KG1 (cell line): ENCODE results near the gene MAGEL2.

Experiments
- DNase-seq: peaks from one replicate; lab custom pipeline; 2025; lab: John Stamatoyannopoulos, UW

Gene MAGEL2

DNA sequence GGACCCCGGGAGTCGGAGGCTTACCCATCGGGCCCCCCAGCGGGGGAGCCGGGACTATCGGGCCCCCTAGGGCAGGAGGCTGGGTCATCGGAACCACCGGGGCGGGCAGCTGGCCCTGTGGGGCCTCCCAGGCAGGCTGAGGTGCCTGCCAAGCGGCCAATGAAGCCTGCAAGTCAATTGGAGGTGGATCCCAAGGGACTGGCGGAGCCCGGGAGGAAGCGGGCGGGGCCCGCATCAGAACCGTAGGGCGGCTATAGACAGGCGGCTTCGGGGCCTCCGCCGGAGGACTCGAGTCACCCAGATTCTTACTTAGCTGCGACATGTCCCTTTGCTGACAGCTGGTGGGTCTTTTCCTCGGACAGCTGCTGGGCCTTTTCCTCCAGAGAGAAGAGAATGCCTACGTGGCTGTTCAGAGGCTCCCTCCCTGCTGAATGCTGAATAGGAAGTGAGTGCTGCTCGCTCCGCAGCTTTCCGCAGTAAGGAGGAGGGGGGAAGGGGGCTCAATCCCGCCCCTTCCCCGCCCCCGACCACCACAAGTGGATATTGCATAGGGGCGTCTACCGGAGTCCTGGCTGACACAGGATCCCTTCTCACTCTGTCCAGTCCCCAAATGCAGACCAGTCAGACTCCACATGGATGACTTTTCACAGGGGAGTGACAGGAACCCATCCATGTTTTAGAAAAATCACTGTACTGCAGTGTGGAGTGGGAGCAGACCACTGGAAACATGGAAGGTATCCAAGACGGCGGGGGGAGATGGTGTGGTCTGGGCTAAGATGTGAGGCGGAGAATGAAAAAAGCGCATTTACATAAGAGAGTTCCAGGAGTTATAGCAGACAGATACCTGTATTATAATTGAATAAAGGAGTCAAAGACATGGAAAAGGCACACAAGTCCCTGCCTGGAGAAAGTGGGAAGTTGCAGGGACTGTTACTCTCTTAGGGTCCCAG is at the start of gene MAGEL2:
Gene MAGEL2, minus strand, starts transcription at position 447 of the 950 bp plus-strand sequence. Its CDS starts 125 bp downstream, at position 322.
- DNase-seq = no peak

DNA sequence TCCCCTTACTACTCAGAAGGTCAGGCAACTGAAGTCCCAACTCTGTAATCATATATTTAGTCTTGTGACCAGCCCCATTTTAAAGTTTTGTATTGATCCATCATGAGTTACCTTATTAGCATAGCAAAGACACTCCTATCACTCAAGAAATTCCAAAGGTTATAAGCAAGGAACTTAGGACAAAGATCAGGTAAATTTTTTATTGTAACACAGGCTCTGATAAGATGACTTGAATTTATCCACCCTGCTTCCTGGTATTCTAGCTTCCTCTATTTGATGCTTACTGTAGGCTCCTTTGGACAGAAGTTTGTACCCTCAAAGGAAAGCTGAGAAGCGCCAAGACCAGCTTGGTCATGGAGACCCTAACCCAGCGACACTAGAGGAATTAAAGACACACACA is 47.6 kb upstream of the MAGEL2 start:
- DNase-seq = no peak

DNA sequence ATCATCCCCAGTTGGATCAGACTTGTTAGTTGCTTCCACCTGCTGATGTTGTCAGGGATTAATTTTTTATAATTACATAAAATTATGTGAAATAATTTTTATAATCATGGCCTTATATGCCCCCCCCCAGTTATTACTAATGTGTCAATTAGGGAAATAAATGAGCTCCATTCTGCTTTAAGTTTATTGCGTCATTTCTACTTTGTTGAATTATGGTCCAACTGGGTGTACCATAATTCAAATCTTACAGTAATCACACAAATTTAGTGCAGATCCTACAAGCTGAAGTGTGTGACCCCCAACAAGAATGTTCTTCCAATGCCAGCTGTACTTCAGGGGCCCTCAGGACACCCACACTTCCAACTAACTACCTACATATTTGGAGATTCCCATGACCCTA is 46.9 kb upstream of the MAGEL2 start:
- no peak for DNase-seq

DNA sequence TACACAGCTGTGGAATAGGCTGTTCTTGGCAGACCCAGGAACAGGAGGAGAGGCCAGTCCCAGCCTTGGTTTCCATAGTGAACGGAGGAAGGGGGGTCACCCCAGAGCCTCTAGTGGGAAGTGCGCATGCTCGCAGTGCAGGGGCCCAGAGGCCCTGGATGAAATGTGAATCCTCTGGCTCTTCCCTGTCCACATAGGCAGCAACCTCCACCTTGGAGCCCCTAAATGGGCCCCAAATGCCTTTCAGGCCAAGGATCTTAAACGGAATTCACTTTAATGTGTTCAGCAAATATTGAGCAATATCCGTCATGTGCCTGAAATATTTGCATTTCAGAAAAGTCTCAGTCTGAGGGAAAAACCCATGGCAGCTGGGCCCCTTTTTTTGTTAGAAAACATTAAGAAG is 42.8 kb upstream of the MAGEL2 start:
- no peak for DNase-seq

DNA sequence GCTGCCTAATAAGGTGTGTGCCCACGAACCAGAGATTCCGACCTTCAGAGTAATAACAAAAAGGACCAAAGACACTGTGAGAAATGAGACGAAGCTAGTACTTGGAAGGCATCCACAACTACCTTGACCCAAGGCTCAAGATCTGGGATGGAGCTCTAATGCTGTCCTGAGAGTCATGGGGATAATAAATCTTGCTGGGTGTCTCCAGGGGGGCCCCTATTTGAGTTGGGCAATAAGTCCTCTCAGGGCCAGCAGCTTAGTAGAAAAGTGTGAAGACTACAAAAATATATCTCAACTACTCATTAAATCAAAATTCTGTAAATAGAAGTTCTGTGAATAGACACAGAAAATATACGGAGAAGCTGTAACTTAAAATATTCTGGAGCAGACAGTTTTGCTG is 42.3 kb upstream of the MAGEL2 start:
- DNase-seq = no peak

DNA sequence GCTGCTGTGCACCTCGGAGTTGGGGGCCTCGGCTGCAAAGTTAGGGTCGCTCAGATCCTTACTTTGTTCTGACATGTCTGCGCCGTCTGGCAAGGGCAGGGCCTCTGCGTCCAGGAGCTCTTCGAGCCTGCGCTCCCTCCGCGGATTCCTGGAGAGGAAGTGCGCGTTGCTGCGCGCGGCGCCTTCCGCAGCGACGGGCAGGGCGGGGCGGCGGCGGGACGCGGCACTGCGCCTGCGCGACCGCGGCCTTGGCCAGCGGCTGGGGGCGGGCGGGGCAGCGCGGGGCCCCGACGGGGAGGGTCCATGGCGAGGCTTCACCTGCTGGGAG is 39.4 kb upstream of the MAGEL2 start, which contains the start of gene NDN:
Gene NDN, minus strand, starts transcription at position 163 of the 328 bp plus-strand sequence. Its CDS starts 88 bp downstream, at position 75.
- no peak for DNase-seq

DNA sequence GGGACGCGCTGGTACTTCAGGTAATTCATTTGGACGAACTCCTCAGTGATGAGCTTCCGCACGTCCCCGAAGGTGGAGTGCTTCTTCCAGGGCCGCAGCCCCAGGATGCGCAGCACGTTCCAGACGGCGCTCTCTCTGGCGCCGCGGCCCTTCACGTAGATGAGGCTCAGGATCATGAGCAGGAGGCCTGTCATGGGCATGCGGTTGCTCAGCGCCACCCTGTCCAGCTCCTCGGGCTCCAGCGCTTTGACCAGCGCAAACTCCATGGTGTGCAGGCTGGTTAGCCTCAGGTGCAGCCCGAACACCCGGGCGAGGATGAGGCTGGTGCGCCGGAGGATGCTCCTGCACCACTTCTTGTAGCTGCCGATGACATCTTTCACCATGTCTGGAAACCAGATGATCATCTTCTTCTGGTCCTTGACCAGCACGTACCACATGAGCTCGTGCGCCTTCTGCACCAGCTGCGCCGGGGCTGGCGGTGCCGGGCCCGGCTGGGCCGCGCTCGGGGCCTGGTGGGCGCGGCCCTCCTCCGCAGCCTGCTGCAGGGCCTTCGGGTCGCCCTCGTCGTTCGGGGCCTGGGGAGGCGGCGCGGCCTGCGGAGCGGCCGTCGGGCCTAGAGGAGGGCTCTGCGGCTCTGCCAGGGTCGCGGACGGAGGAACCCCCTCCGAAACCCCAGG is 38.9 kb upstream of the MAGEL2 start:
- no peak for DNase-seq

DNA sequence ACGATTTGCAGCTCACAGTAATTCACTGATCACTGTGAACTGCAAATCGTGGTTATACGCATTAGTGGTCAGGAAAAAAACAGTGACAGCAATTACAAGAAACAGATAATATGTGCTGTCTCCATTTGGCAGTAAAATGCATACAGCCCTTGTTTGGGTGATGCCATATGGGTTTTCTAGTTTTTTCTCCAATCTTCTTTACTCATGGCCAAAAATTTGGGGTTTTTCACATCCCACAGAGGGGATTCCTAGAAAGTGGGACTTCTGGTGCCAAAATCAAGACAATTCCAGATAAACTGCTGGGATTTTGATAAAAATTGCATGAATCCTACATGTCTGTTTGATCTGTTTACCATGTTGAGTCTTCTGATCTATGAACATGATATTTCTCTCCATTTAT is 23.8 kb upstream of the MAGEL2 start:
- DNase-seq = no peak

DNA sequence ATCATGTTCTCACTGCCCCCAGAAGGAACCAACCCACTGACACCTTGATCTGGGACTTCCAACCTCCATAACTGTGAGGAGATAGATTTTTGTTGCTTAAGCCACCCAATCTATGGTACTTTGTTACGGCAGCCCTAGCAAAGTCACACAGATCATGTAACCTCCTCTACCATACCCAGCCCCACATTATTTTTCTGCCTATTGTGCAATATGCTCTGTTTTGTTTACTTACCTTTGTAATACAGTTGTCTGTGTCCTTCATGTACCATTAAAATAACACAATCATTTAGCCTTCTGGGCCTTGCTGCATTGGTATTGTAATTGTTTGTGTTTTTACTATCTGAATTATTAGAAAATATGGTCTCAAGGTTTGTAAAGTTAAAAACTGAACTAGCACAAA is 23.3 kb upstream of the MAGEL2 start:
- DNase-seq = no peak

DNA sequence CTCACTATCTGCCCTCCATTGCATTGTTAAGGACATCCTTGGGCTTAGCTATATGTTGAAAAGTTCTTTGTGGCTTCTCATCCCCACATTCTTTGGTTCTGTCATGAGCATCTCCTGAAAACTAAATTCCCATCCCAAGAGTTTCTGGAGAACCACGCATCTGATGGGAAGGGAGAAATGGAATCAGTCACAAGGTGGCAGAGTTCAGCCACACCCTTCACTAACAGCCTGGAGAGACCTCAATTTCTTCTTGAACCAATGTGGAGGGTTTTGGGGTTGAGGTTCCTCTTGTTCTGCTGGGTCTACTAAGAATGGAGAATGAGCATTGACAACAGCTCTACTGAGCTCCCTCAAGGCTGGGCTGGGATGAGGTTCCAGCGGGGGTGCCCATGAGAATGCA is 15.6 kb upstream of the MAGEL2 start:
- no peak for DNase-seq

DNA sequence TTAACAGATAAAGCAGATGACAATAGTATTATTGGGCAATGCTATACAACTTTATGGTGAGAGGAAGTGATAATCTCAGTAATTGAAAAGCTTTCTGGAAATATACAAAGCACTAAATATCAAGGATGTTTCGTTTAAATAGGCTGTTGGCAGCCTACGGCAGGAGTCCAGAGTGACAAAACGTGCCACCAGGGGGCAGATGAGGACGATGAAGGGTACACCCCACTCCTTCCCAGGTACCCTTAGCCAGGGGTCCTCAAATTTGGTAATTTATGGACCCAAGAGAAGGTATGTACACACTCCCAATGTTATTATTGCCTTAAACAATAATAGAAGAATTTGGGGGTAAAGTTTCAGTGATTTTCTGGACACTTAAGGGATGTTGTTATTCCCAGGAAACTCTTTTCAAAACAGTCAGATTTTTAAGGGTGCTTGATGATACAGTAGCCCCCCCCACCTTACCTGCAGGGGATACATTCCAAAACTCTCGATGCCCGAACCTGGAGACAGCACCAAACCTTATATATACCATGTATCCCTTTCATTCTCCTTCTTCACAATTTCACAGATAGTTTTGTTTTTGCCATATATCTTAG is 1.4 kb upstream of the MAGEL2 start:
- DNase-seq = peak; percentile 7

DNA sequence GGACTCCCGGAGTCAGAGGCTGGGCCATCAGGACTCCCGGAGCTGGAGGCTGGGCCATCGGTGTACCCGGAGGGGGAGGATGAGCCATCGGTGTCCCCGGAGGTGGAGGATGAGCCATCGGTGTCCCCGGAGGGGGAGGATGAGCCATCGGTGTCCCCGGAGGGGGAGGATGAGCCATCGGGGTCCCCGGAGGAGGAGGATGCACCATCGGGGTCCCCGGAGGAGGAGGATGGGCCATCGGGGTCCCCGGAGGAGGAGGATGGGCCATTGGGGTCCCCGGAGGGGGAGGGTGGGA is 719 bp downstream of the MAGEL2 start:
- DNase-seq = no peak

DNA sequence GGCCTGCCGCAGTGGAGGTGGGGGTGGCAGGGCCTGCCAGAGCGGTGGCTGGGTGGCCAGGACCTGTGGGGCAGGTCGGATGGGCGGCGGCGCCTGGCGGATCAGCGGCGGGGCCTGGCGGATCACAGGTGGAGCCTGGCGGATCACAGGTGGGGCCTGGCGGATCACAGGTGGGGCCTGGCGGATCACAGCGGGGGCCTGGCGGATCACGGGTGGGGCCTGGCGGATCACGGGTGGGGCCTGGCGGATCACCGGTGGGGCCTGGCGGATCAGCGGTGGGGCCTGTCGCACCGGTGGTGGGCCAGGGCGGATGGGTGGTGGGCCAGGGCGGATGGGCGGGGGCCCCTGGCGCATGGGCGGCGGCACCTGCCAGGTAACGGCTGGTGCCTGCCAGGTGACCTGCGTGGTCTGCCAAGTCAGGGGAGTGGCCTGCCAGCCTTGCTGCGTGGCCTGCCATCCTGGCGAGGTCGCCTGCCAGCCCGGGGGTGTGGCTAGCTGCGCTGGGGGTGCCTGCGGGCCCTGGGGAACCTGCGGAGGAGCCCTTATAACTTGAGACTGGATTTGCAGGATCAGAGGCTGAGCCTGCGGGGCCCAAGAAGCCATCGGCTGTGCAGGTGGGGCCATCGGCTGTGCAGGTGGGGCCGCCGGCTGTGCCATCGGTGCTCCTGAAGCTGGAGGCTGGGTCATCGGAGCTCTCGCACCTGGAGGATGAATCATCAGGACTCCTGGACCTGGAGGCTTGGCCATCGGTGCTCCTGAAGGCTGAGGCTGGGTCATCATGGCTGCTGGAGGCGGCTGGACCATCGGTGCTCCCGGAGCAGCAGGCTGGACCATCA is 1.3 kb downstream of the MAGEL2 start:
- no peak for DNase-seq

DNA sequence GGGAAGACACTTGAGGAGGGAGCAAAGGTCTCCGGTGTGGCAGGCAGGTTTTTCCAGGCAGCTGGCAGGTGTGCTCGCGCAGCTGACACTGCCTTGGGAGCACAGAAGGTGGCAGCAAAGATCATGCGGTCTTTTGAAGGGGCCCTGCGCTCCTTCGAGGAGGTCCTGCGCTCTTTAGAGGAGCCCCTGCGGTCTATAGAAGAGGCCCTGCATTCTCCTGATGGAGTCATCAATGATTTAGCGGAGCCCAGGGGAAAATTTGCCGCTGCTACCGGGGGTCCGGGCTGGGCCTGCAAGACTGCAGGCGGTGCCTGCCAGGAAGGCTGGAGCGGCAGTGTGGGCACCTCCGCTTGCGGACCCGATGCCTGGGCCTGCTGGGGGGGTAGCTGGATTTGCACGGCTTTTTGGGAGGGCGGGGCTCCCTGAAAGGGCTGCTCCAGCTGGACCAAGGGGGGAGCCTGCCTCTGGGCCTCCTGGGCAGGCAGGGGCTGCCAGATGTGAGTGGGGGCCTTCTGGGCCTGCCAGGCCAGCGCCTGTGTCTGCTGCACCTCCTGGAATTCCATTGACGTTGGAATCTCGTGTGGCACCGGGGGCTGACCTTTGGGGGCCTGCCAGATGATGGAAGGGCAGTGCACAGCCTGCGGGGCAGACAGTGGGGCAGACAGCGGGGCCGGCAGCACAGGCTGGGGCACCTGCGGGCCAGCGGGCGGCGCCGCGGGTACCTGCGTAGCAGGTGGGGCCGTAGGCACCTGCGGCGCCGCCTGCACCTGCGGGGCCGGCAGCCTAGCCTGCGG is 2.1 kb downstream of the MAGEL2 start:
- DNase-seq = no peak

DNA sequence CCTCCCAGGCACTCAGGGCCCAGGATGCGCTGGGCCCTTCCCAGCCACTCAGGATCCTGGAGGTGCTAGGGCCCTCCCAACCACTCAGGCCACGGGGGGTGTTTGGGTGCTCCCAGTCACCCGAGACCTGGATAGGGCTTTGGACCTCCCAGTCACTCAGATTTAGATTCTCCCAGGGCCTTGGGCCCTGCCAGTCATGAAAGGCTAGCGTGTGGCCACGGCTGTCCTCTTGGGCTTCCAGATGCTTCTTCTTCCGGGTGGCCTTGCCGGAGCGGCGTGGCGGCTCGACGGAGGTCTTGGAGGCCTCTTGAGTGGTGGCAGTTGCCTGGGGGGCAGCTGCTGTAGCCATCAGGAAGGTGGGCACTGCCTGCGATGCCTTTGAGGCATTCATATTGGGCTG is 2.8 kb downstream of the MAGEL2 start:
- DNase-seq = no peak

DNA sequence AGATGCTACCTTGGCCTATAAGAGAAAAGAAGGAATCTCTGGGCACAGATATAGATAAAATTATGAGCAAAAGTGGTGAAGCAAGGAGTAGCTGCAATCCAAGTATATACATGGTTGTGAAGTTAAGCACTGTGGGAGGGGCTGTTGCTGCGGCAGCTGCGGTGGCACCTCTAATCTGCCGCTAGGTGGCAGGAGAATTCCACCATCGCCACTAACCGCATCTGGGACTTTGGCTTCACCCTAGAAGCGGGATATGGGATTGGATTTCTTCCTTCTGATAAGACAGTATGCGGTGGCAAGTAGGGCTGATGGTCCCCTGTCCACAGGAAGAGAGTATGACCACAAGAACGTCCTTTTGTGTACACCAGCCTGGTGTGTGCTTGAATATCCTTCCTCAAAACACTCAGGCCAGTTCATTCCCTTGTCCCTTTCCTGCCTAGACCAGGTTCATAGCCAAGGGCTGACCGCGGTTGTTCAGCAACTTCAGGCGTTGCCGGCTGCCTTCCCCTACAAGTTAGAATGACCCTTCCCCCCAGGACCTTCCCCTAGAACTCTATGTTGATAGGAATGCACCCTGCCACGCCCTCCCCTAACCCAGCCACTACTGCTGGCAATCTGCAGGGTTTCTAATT is 5.1 kb downstream of the MAGEL2 start:
- DNase-seq = peak; percentile 6

DNA sequence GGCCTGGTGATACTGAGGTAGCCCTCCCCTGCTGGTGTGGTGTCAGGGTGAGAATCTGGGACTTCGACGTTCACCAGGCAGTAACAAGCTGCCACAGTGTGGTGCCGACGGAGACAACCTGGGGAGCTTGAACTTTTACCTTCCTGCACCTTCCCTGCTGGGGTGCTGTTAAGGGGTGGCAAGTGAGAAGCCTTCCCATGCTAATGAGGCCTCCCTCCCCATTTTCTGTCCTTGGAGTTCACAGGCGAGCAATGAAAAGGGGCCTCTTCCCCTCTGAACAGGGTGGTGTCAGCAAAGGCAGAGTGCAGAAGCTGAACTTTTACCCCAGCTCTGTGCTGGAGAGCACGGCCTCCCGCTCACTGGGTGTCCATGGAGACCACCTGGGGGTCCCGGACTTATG is 13.5 kb downstream of the MAGEL2 start:
- no peak for DNase-seq

DNA sequence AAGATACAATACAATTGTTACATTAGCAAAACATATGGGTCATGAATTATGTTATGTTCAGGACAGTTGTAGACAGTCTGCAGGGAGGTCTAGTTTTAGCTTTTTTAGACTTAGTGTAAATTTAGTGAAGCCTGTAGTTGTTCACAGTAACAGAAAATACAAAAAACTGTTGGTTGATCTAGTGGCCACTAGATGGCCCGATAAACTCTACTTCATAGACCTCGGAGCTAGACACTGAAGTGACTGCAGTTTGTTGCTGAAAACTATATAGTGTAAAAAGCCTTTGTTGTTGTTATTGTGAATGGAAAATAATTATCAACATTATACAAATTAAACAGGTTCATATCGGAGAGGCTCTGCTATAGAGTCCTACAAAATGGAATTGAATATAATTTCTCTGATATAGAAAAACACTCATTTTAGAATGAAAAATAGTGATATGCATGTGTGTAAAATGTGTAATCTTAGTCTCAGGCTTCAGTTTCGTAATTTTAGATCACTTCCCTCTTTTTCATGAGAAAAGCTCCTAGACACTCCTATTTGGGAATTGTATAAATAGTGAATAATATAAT is 18.3 kb downstream of the MAGEL2 start:
- peak; percentile 3 for DNase-seq

DNA sequence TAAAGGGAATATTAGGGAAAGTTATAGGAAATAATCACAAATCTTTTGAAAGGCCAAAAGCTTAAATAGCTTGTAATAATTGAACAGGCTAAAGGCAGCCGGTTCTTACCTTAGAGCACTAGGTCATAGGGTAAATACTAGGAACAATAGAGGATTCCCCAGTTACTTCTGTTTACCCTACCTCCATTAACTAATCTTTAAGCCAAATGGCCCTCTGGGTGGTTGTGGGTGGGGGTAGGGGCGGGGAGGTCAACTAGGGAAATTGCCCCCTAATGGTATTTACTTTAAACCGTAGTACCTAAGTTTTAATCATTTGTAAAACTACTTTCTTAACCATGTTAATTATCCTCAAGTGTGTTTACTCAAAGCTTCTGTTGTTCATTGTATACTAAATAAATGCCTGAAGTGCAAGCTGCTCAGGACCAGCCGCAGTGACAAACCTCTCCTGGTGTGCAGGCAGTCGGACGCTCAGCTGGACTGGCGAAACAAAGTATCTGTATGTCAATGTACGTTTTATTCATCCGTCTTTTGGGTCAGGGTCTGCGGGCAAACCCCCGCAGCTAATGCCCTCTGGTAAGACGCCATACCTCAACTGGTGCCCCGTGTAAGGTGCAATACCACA is 18.9 kb downstream of the MAGEL2 start:
- no peak for DNase-seq

DNA sequence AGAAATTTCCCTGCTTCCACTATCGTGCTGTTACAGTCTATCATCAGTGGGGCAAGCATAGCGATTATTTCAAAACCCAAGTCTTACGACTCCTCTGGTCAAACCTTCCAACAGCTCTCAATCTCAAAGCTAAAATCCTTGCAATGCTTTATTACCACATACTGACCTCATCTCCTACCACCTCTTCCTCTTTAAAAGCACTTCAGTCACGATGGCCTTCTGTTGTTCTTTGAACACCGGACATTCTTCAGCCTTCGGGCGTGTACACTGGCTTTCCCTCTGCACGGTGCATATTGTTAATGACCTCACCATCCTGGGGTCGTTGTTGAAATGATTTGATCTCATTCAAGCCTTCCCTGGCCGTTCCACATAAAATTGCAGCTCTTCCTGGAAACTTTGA is 31.1 kb downstream of the MAGEL2 start:
- no peak for DNase-seq
